ENCODE data around the gene SLC39A1.

The SLC39A1 gene

DNA sequence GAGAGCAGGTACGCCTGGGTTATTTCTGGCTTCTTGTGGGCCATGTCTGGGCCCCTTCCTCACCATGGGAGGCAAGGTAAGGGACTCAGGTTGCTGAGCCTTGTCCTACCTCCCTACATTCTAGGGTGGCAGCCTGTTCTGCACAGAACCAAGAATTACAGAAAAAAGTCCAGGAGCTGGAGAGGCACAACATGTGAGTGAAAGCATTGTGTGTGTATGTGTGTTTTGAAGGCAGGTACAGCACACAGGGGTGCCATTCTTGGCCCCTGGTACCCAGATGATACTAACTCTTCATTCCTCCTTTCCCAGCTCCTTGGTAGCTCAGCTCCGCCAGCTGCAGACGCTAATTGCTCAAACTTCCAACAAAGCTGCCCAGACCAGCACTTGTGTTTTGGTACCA, 9.7 kb upstream of the SLC39A1 start:
- TF ChIP-seq, protein P1, sequence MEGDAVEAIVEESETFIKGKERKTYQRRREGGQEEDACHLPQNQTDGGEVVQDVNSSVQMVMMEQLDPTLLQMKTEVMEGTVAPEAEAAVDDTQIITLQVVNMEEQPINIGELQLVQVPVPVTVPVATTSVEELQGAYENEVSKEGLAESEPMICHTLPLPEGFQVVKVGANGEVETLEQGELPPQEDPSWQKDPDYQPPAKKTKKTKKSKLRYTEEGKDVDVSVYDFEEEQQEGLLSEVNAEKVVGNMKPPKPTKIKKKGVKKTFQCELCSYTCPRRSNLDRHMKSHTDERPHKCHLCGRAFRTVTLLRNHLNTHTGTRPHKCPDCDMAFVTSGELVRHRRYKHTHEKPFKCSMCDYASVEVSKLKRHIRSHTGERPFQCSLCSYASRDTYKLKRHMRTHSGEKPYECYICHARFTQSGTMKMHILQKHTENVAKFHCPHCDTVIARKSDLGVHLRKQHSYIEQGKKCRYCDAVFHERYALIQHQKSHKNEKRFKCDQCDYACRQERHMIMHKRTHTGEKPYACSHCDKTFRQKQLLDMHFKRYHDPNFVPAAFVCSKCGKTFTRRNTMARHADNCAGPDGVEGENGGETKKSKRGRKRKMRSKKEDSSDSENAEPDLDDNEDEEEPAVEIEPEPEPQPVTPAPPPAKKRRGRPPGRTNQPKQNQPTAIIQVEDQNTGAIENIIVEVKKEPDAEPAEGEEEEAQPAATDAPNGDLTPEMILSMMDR (IDR thresholded peaks at IDR 0.05; ENCODE audit: borderline replicate concordance, insufficient read depth, low read depth, low read length) = no peak

DNA sequence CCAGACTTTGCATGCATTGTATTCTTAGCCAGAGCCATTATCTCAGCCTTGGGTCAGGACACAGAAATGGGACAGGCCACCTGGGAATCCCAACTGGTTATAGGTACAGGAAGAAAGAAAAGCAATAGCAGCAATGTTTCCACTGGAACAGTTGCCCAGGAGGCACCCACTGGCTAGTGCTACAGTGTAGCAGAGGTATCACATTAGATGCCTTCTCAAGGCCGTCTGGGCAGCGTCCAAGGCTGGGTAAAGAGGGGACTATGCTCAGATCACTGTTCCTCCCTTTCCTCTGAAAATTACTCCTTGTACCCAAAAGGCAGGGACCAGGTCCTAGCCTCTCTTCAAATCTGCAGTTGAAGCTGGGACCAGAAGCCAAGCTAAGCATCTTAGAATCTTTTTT, 7.0 kb upstream of the SLC39A1 start:
- H3K4me3 ChIP-seq (ENCODE audit: low read depth, low read length) = no peak overlapping the region
- TF ChIP-seq, protein P1 (IDR thresholded peaks at IDR 0.05; ENCODE audit: borderline replicate concordance, insufficient read depth, low read depth, low read length) = no peak

More for the DNA sequence above, 9.7 kb upstream of the SLC39A1 start:
- H3K4me3 ChIP-seq (ENCODE audit: low read depth, low read length) = no peak overlapping the region

DNA sequence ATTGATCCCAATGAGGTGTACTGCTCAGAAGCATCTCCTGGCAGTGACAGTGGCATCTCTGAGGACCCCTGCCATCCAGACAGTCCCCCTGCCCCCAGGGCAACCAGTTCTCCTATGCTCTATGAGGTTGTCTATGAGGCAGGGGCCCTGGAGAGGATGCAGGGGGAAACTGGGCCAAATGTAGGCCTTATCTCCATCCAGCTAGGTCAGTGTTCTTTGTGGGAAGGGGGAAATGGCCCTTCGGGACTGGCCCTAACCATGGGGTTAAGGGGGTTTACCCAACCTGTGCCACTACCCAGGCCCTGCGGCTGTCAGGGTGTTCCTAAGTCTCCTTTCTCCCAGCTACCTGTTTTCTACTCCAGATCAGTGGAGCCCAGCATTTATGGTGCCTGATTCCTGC, 5.6 kb upstream of the SLC39A1 start:
- TF ChIP-seq, protein P1 (IDR thresholded peaks at IDR 0.05; ENCODE audit: borderline replicate concordance, insufficient read depth, low read depth, low read length) = no peak
- H3K4me3 ChIP-seq (ENCODE audit: low read depth, low read length) = peak overlapping the region; percentile 39

DNA sequence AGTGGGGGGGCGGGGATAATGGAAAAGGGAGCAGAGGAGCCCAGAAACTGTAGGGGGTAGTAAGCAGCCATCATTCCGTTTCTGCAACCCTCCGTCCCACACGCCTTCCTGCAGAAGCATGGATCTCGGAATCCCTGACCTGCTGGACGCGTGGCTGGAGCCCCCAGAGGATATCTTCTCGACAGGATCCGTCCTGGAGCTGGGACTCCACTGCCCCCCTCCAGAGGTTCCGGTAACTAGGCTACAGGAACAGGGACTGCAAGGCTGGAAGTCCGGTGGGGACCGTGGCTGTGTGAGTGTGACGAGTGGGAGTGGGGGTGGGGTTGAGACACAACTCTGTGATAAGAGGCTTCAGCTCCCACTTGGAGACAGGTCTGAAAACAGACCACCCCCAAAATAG, 5.1 kb upstream of the SLC39A1 start:
- H3K4me3 ChIP-seq (ENCODE audit: low read depth, low read length) = peak overlapping the region; percentile 39
- TF ChIP-seq, protein P1 (IDR thresholded peaks at IDR 0.05; ENCODE audit: borderline replicate concordance, insufficient read depth, low read depth, low read length) = no peak

DNA sequence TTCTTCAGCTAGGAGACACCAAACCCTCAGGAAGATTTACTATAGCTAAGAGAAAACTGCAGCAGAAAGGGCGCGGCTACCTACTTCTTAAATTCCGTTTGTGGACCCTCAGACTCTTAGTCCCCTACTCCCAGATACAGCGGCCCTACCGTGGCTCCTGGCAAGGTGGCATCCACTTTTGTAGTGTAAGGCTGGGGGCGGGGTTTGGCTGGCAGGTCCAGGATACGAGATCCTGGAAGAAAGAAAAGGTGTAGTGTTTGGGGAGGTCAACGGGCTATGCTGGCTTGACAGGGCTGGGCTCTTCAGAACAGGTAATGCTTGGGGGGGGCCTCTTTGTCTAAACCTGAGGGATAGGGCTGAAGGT, 4.6 kb upstream of the SLC39A1 start:
- TF ChIP-seq, protein P1 (IDR thresholded peaks at IDR 0.05; ENCODE audit: borderline replicate concordance, insufficient read depth, low read depth, low read length) = no peak

GRCh38 chr1:153967107-153967999, 4.0 kb upstream of the SLC39A1 start, which contains the start of gene CREB3L4:
CREB3L4 (plus strand) TSS chr1:153967902; CDS start chr1:153968526, 624 bp downstream.
- H3K4me3 ChIP-seq (ENCODE audit: low read depth, low read length) = peak within 1 kb of the TSS; percentile 58
- TF ChIP-seq, protein P1 (IDR thresholded peaks at IDR 0.05; ENCODE audit: borderline replicate concordance, insufficient read depth, low read depth, low read length) = peak; percentile 43; the same call in 1 of the 2 replicates

More for the DNA sequence above, 4.6 kb upstream of the SLC39A1 start:
- peak overlapping the region; percentile 39 for H3K4me3 ChIP-seq (ENCODE audit: low read depth, low read length)

DNA sequence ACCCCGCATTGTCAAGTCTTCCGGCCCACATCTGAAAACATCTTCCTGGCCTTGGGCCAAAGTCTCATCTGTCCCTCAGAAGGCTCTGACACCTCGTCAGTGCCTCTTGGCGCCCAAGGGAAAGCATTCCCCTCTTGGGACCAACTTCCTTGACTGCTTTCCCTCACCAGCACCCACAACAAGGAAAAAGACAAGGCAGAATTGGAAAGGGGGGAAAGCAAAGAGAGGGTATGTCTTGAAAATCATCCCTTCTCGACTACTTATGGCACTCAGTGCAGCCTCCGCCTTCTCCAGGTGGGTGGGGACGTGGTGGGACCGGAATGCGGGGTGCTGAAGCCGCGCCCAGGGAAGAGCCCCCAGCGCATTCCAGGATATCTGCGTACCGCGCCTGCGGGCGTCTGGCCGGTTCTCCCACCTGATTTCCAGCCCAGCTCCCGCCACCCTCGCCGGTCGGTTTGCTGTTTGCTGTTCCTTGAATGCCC, 554 bp upstream of the SLC39A1 start:
- TF ChIP-seq, protein P1 (IDR thresholded peaks at IDR 0.05; ENCODE audit: borderline replicate concordance, insufficient read depth, low read depth, low read length) = no peak
- H3K4me3 ChIP-seq (ENCODE audit: low read depth, low read length) = peak overlapping the region; percentile 83

Data from GM12875 (cell line).